Umbilical cord (tissue), 2 donors: ENCODE measurements around the gene PEMT. TPM values are rescaled to one million over a fixed set of nuclear protein-coding genes. Genes with fewer than 3 reads are reported as not detected.

Experiments
- DNase-seq: peaks from one replicate; pipeline ENCODE4 v3.0.0-alpha.2; 2015; ENCODE audit warnings: low spot score
- total RNA-seq: library from RNA; depleted of rRNA; stranded (reverse); fragments of >200 nt; gene quantifications from one replicate; pipeline ENCODE4 v1.2.3, GENCODE V29; 2014; ENCODE audit warnings: low replicate concordance; ENCODE audit not compliant: insufficient read depth

The PEMT gene
- total RNA-seq, 1 donor from 2014 or later = 23.4 TPM

GRCh38 chr17:17570798-17571716, 20.5 kb downstream of the PEMT start:
- no peak for DNase-seq

- peak; percentile 45 for DNase-seq
Measured at GRCh38 chr17:17570140-17570797, 21.2 kb downstream of the PEMT start.

GRCh38 chr17:17569691-17570090, 21.8 kb downstream of the PEMT start:
- DNase-seq = no peak

- peak; percentile 30 for DNase-seq
Measured at GRCh38 chr17:17568772-17569195, 22.7 kb downstream of the PEMT start.

- DNase-seq = peak; percentile 87
Measured at GRCh38 chr17:17567631-17568030, 23.9 kb downstream of the PEMT start.

GRCh38 chr17:17566896-17567513, 24.5 kb downstream of the PEMT start:
- peak; percentile 83 for DNase-seq

GRCh38 chr17:17565471-17566339, 25.8 kb downstream of the PEMT start:
- DNase-seq = peak; percentile 64

GRCh38 chr17:17564896-17565295, 26.6 kb downstream of the PEMT start:
- DNase-seq = no peak

- no peak for DNase-seq
Measured at GRCh38 chr17:17564323-17564722, 27.2 kb downstream of the PEMT start.

GRCh38 chr17:17563530-17563929, 28.0 kb downstream of the PEMT start:
- DNase-seq = no peak

GRCh38 chr17:17562146-17562511, 29.4 kb downstream of the PEMT start:
- no peak for DNase-seq

- DNase-seq = no peak
Measured at GRCh38 chr17:17561408-17562145, 29.9 kb downstream of the PEMT start.

GRCh38 chr17:17560975-17561374, 30.5 kb downstream of the PEMT start:
- DNase-seq = no peak

- no peak for DNase-seq
Measured at GRCh38 chr17:17560167-17560566, 31.3 kb downstream of the PEMT start.

GRCh38 chr17:17559164-17559563, 32.3 kb downstream of the PEMT start:
- no peak for DNase-seq

- no peak for DNase-seq
Measured at GRCh38 chr17:17558431-17558830, 33.1 kb downstream of the PEMT start.

- DNase-seq = no peak
Measured at GRCh38 chr17:17557796-17558195, 33.7 kb downstream of the PEMT start.

- DNase-seq = no peak
Measured at GRCh38 chr17:17556671-17557070, 34.8 kb downstream of the PEMT start.

- no peak for DNase-seq
Measured at GRCh38 chr17:17555906-17556305, 35.6 kb downstream of the PEMT start.

- no peak for DNase-seq
Measured at GRCh38 chr17:17555151-17555550, 36.4 kb downstream of the PEMT start.

GRCh38 chr17:17554266-17554665, 37.2 kb downstream of the PEMT start:
- DNase-seq = no peak
